K562 (cell line): ENCODE measurements around the gene TRIM38. TPM values are rescaled to one million over a fixed set of nuclear protein-coding genes. Genes with fewer than 3 reads are reported as not detected.

Source experiments
- DPF2 ChIP-seq: fragments of 450-650 bp; IDR thresholded peaks from 2 replicates; pipeline ENCODE4 v1.6.1; 2016
- GMEB1 ChIP-seq: fragments of 250-450 bp; sonication (Bioruptor Pico); IDR thresholded peaks from 2 replicates; pipeline ENCODE4 v1.4.0; 2020; ENCODE audit warnings: mild to moderate bottlenecking
- RBM17 ChIP-seq: fragments of 200-400 bp; formaldehyde crosslinking; IDR thresholded peaks from 2 replicates; pipeline ENCODE4 v1.6.1; 2017; ENCODE audit warnings: low read depth, mild to moderate bottlenecking, low read length, borderline replicate concordance
- SP1 ChIP-seq: sonication (generic); formaldehyde crosslinking; IDR thresholded peaks from 2 replicates; pipeline ENCODE4 v1.8.1; 2022; ENCODE audit warnings: mild to moderate bottlenecking, missing genetic modification reagents
- SRF ChIP-seq, 2 experiments: fragments of 250-450, 450-650 bp in 1 of 2; sonication (Bioruptor Pico) in 1 of 2; sonication (generic) in 1 of 2; formaldehyde crosslinking; IDR thresholded peaks; 2 replicates each; pipeline versions ENCODE4 v1.5.0 to v1.5.1; 2020 to 2022; ENCODE audit warnings: mild to moderate bottlenecking in 1 of 2, missing genetic modification reagents in 1 of 2
- TFAM ChIP-seq: fragments of 250-450 bp; sonication (Bioruptor Pico); conservative IDR thresholded peaks from 2 replicates; pipeline ENCODE4 v1.5.0; 2021; ENCODE audit warnings: mild to moderate bottlenecking, moderate library complexity
- ZFX ChIP-seq: sonication (generic); formaldehyde crosslinking; IDR thresholded peaks from 2 replicates; pipeline ENCODE4 v1.8.0; 2022; ENCODE audit warnings: mild to moderate bottlenecking, missing genetic modification reagents, moderate library complexity
- ZNF551 ChIP-seq: fragments of 250-450 bp; sonication (Bioruptor Pico); IDR thresholded peaks from 2 replicates; pipeline ENCODE4 v1.5.0; 2021; ENCODE audit warnings: mild to moderate bottlenecking, moderate library complexity
- polyA plus RNA-seq, 8 experiments: library from polyadenylated mRNA; depleted of rRNA in 4 of 8; stranded (reverse) in 5 of 8; unstranded in 3 of 8; fragments of >200 nt; fragmentation: Nextera tagmentation in 2 of 8; fragmentation: Illumina TruSeq in 1 of 8; extraction: Ambion mirVana in 2 of 8; extraction: Trizol in 1 of 8; gene quantifications; 2 replicates each; pipeline versions ENCODE4 v1.2.1 to v1.2.3, GENCODE V29; 2011 to 2014; ENCODE audit warnings: inconsistent platforms in 1 of 8, missing spikeins in 1 of 8
- total RNA-seq, 7 experiments: library from RNA; depleted of rRNA in 6 of 7; stranded (reverse); fragments of >200 nt in 6 of 7; fragmentation: Illumina TruSeq in 2 of 7; extraction: Trizol in 2 of 7; gene quantifications; 2 replicates each; pipeline versions ENCODE4 v1.2.1 to v1.2.3, GENCODE V29; 2011 to 2021; ENCODE audit warnings: low replicate concordance in 1 of 7
- TF ChIP-seq, protein P1 (sequence below): fragments of 450-650 bp; IDR thresholded peaks from 2 replicates; pipeline ENCODE4 v1.6.1; 2016; ENCODE audit warnings: mild to moderate bottlenecking, moderate library complexity
- TF ChIP-seq, protein P2 (sequence below): fragments of 250-450 bp; sonication (Bioruptor Pico); IDR thresholded peaks from 2 replicates; pipeline ENCODE4 v1.8.0; 2021; ENCODE audit warnings: moderate library complexity, mild to moderate bottlenecking, inconsistent platforms
- TF ChIP-seq, protein P3 (sequence below): fragments of 450-650 bp; IDR thresholded peaks from 2 replicates; pipeline ENCODE4 v1.6.1; 2016

Gene TRIM38
- total and polyA plus RNA-seq, 9 of the 15 experiments (the other 6 are each of a cell fraction or from before 2014, with no cell fraction given), result 1.7 to 6.7 (median 6.3) TPM

- TF ChIP-seq, protein P1, sequence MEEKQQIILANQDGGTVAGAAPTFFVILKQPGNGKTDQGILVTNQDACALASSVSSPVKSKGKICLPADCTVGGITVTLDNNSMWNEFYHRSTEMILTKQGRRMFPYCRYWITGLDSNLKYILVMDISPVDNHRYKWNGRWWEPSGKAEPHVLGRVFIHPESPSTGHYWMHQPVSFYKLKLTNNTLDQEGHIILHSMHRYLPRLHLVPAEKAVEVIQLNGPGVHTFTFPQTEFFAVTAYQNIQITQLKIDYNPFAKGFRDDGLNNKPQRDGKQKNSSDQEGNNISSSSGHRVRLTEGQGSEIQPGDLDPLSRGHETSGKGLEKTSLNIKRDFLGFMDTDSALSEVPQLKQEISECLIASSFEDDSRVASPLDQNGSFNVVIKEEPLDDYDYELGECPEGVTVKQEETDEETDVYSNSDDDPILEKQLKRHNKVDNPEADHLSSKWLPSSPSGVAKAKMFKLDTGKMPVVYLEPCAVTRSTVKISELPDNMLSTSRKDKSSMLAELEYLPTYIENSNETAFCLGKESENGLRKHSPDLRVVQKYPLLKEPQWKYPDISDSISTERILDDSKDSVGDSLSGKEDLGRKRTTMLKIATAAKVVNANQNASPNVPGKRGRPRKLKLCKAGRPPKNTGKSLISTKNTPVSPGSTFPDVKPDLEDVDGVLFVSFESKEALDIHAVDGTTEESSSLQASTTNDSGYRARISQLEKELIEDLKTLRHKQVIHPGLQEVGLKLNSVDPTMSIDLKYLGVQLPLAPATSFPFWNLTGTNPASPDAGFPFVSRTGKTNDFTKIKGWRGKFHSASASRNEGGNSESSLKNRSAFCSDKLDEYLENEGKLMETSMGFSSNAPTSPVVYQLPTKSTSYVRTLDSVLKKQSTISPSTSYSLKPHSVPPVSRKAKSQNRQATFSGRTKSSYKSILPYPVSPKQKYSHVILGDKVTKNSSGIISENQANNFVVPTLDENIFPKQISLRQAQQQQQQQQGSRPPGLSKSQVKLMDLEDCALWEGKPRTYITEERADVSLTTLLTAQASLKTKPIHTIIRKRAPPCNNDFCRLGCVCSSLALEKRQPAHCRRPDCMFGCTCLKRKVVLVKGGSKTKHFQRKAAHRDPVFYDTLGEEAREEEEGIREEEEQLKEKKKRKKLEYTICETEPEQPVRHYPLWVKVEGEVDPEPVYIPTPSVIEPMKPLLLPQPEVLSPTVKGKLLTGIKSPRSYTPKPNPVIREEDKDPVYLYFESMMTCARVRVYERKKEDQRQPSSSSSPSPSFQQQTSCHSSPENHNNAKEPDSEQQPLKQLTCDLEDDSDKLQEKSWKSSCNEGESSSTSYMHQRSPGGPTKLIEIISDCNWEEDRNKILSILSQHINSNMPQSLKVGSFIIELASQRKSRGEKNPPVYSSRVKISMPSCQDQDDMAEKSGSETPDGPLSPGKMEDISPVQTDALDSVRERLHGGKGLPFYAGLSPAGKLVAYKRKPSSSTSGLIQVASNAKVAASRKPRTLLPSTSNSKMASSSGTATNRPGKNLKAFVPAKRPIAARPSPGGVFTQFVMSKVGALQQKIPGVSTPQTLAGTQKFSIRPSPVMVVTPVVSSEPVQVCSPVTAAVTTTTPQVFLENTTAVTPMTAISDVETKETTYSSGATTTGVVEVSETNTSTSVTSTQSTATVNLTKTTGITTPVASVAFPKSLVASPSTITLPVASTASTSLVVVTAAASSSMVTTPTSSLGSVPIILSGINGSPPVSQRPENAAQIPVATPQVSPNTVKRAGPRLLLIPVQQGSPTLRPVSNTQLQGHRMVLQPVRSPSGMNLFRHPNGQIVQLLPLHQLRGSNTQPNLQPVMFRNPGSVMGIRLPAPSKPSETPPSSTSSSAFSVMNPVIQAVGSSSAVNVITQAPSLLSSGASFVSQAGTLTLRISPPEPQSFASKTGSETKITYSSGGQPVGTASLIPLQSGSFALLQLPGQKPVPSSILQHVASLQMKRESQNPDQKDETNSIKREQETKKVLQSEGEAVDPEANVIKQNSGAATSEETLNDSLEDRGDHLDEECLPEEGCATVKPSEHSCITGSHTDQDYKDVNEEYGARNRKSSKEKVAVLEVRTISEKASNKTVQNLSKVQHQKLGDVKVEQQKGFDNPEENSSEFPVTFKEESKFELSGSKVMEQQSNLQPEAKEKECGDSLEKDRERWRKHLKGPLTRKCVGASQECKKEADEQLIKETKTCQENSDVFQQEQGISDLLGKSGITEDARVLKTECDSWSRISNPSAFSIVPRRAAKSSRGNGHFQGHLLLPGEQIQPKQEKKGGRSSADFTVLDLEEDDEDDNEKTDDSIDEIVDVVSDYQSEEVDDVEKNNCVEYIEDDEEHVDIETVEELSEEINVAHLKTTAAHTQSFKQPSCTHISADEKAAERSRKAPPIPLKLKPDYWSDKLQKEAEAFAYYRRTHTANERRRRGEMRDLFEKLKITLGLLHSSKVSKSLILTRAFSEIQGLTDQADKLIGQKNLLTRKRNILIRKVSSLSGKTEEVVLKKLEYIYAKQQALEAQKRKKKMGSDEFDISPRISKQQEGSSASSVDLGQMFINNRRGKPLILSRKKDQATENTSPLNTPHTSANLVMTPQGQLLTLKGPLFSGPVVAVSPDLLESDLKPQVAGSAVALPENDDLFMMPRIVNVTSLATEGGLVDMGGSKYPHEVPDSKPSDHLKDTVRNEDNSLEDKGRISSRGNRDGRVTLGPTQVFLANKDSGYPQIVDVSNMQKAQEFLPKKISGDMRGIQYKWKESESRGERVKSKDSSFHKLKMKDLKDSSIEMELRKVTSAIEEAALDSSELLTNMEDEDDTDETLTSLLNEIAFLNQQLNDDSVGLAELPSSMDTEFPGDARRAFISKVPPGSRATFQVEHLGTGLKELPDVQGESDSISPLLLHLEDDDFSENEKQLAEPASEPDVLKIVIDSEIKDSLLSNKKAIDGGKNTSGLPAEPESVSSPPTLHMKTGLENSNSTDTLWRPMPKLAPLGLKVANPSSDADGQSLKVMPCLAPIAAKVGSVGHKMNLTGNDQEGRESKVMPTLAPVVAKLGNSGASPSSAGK, result no peak
- TF ChIP-seq GMEB1 (CRISPR knock-in tag) (0 out of 2 replicates have a peak, but pooled peaks have one; percentile 49), ZNF551 (no peak), SRF (CRISPR knock-in tag; IDR thresholded peaks at IDR 0.05) (peak in 1 of 2 experiments; percentile 26; a peak in 1 of 4 replicates), RBM17 (no peak), DPF2 (peak; percentile 71), ZFX (CRISPR knock-in tag) (peak; percentile 96), SP1 (CRISPR knock-in tag) (peak; percentile 67), TFAM (CRISPR knock-in tag) (no peak)
- TF ChIP-seq, protein P2, sequence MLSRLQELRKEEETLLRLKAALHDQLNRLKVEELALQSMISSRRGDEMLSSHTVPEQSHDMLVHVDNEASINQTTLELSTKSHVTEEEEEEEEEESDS (CRISPR knock-in tag), result no peak
- TF ChIP-seq, protein P3, sequence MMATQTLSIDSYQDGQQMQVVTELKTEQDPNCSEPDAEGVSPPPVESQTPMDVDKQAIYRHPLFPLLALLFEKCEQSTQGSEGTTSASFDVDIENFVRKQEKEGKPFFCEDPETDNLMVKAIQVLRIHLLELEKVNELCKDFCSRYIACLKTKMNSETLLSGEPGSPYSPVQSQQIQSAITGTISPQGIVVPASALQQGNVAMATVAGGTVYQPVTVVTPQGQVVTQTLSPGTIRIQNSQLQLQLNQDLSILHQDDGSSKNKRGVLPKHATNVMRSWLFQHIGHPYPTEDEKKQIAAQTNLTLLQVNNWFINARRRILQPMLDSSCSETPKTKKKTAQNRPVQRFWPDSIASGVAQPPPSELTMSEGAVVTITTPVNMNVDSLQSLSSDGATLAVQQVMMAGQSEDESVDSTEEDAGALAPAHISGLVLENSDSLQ, result no peak
These were observed 30.1 kb downstream of the TRIM38 start (continued) for GRCh38 chr6:25992413-25993340.
